ENCODE measurements around the gene TBC1D8.

GRCh38 chr2:101193033-101193626 is 41.9 kb upstream of the TBC1D8 start:
- TF ChIP-seq CREB5 (CRISPR knock-in tag; IDR thresholded peaks at IDR 0.05; ENCODE audit: low read depth) (no peak), ESRRG (CRISPR knock-in tag; IDR thresholded peaks at IDR 0.05) (no peak), ARNTL (CRISPR knock-in tag; IDR thresholded peaks at IDR 0.05; ENCODE audit: borderline replicate concordance, low read depth) (no peak), RARB (CRISPR knock-in tag; IDR thresholded peaks at IDR 0.05) (no peak), ISL1 (CRISPR knock-in tag; IDR thresholded peaks at IDR 0.05) (no peak), ZNF70 (CRISPR knock-in tag; IDR thresholded peaks at IDR 0.05) (no peak), PATZ1 (CRISPR knock-in tag; IDR thresholded peaks at IDR 0.05; ENCODE audit: borderline replicate concordance) (no peak)

Measured in SK-N-SH treated with all-trans-retinoic acid at 6 μM for 48 hours (cell line).